ENCODE data around the gene MTHFD1L. TPM values are rescaled to one million over a fixed set of nuclear protein-coding genes. Genes with fewer than 3 reads are reported as not detected.

MTHFD1L gene
- total and polyA plus RNA-seq, 9 of the 15 experiments (the other 6 are each of a cell fraction or from before 2014, with no cell fraction given): 20.9 to 128 (median 61.0) TPM

DNA sequence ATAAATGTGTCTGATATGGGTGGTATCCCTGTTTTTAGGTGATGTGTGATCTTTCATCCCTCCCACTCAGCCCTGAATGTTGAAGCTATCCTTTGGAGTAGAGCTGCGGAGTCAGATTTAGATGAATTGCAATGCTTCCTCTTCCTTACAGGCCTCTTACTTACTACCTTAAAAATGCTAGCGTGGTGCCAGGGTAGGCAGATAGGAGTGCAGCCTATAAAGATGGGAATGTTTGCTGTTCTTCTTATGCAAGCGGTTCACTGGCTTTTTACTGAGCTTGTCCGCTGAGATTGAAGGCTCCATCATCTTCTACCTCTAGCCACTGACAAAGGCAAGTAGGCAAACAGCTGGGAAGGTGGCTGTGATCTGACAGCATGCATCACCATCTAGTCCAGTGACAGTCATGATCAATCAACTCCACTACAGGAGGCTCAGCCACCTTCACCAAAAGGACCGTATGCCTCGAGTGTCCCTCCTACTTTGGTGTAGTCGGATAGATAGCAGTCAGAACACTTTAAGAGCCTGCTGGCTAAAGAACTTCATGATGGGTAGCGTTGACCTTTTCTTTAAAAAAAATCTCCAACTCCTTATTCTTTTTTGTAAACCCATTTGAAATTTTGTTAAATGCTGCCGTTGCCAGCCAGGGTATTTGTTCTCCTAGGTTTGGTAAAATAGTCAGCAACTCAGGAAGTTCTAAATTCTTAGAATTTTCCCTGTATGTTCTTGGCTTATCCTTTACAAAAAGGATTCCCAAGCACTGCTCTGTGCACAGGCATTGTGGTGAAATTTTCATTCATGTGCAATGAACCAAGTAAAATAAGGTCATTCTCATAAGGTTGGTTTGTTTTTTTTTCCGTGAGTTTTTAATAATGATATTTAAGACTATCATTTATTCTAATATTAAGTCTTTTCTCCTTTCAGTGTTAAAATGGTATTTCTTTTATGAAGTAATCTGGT lies 169.6 kb downstream of the MTHFD1L start:
- Histone ChIP-seq H3K79me2 (ENCODE audit: control insufficient read depth, insufficient read depth, low read length) (no peaks in the 10 kb centered on the region), H3K27ac (ENCODE audit: extremely low read depth, low read depth, low read length) (no peak overlapping the region), H3K9me3 (replicated peaks; ENCODE audit: control insufficient read depth, insufficient read depth, low read depth, low read length) (no peaks in the 10 kb centered on the region), H3K4me1 (replicated peaks in 1 of 2; ENCODE audit: control insufficient read depth in 2 of 2, insufficient read depth in 2 of 2, low read length in 2 of 2) (peaks cover 0 to 4% of the 10 kb centered on the region in 2 experiments; a peak in 3 of 5 replicates), H3K27me3 (ENCODE audit: control insufficient read depth in 2 of 2, insufficient read depth in 2 of 2, low read length in 2 of 2) (no peaks in the 10 kb centered on the region), H3K9ac (ENCODE audit: insufficient read depth in 1 of 2, low read depth in 2 of 2, low read length in 2 of 2) (no peak overlapping the region), H4K20me1 (replicated peaks; ENCODE audit: control insufficient read depth, insufficient read depth, low read length) (no peaks in the 10 kb centered on the region), H2AFZ (ENCODE audit: low read depth, low read length) (no peak overlapping the region), H3K9me1 (ENCODE audit: control insufficient read depth, insufficient read depth, low read length) (no peaks in the 10 kb centered on the region), H3K4me3 (no peak overlapping the region), H3K36me3 (ENCODE audit: control insufficient read depth, insufficient read depth, low read length) (peaks cover 60% of the 10 kb centered on the region), H3K4me2 (ENCODE audit: insufficient read depth, low read length) (no peak overlapping the region)
- BruUV-seq (replicated peaks): no TSS peak
- 94% methylated on average over 8 of the region's 10 CpGs for WGBS (ENCODE audit: insufficient coverage, low coverage, missing lambda C conversion rate)
- no peak for ATAC-seq
- FAIRE-seq: no peak
- ChIA-PET POLR2A (no interaction called here), CTCF (ENCODE audit: low intra/inter-chr PET ratio) (no interaction called here)
- DNase-seq (ENCODE audit: extremely low read depth in 1 of 4, low spot score in 3 of 4): no peak
- intact Hi-C loops (cut with micrococcal nuclease) (no loop called here), in situ Hi-C loops (cut with MboI) (no loop called here)
- TF ChIP-seq HNRNPLL (IDR thresholded peaks at IDR 0.05; ENCODE audit: low read depth, low read length, poor library complexity, severe bottlenecking): no peak
- TF ChIP-seq NFIX (CRISPR knock-in tag; IDR thresholded peaks at IDR 0.05; ENCODE audit: low read depth): no peak
- TF ChIP-seq, protein P1, sequence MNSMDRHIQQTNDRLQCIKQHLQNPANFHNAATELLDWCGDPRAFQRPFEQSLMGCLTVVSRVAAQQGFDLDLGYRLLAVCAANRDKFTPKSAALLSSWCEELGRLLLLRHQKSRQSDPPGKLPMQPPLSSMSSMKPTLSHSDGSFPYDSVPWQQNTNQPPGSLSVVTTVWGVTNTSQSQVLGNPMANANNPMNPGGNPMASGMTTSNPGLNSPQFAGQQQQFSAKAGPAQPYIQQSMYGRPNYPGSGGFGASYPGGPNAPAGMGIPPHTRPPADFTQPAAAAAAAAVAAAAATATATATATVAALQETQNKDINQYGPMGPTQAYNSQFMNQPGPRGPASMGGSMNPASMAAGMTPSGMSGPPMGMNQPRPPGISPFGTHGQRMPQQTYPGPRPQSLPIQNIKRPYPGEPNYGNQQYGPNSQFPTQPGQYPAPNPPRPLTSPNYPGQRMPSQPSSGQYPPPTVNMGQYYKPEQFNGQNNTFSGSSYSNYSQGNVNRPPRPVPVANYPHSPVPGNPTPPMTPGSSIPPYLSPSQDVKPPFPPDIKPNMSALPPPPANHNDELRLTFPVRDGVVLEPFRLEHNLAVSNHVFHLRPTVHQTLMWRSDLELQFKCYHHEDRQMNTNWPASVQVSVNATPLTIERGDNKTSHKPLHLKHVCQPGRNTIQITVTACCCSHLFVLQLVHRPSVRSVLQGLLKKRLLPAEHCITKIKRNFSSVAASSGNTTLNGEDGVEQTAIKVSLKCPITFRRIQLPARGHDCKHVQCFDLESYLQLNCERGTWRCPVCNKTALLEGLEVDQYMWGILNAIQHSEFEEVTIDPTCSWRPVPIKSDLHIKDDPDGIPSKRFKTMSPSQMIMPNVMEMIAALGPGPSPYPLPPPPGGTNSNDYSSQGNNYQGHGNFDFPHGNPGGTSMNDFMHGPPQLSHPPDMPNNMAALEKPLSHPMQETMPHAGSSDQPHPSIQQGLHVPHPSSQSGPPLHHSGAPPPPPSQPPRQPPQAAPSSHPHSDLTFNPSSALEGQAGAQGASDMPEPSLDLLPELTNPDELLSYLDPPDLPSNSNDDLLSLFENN (IDR thresholded peaks at IDR 0.05; ENCODE audit: low read depth in 2 of 2, low read length in 2 of 2): no peak
- TF ChIP-seq, protein P2, sequence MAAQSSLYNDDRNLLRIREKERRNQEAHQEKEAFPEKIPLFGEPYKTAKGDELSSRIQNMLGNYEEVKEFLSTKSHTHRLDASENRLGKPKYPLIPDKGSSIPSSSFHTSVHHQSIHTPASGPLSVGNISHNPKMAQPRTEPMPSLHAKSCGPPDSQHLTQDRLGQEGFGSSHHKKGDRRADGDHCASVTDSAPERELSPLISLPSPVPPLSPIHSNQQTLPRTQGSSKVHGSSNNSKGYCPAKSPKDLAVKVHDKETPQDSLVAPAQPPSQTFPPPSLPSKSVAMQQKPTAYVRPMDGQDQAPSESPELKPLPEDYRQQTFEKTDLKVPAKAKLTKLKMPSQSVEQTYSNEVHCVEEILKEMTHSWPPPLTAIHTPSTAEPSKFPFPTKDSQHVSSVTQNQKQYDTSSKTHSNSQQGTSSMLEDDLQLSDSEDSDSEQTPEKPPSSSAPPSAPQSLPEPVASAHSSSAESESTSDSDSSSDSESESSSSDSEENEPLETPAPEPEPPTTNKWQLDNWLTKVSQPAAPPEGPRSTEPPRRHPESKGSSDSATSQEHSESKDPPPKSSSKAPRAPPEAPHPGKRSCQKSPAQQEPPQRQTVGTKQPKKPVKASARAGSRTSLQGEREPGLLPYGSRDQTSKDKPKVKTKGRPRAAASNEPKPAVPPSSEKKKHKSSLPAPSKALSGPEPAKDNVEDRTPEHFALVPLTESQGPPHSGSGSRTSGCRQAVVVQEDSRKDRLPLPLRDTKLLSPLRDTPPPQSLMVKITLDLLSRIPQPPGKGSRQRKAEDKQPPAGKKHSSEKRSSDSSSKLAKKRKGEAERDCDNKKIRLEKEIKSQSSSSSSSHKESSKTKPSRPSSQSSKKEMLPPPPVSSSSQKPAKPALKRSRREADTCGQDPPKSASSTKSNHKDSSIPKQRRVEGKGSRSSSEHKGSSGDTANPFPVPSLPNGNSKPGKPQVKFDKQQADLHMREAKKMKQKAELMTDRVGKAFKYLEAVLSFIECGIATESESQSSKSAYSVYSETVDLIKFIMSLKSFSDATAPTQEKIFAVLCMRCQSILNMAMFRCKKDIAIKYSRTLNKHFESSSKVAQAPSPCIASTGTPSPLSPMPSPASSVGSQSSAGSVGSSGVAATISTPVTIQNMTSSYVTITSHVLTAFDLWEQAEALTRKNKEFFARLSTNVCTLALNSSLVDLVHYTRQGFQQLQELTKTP (IDR thresholded peaks at IDR 0.05; ENCODE audit: low read depth in 1 of 2, partially characterized antibody in 2 of 2): no peak
- no peak for TF ChIP-seq HEY1 (CRISPR knock-in tag; IDR thresholded peaks at IDR 0.05; ENCODE audit: borderline replicate concordance)
- no peak for TF ChIP-seq NRF1 (conservative IDR thresholded peaks at IDR 0.05 in 1 of 2, IDR thresholded peaks at IDR 0.05 in 1 of 2)
- TF ChIP-seq ZNF436 (CRISPR knock-in tag; IDR thresholded peaks at IDR 0.05): no peak
- TF ChIP-seq ZNF57 (CRISPR knock-in tag; IDR thresholded peaks at IDR 0.05): no peak
- TF ChIP-seq, protein P3, sequence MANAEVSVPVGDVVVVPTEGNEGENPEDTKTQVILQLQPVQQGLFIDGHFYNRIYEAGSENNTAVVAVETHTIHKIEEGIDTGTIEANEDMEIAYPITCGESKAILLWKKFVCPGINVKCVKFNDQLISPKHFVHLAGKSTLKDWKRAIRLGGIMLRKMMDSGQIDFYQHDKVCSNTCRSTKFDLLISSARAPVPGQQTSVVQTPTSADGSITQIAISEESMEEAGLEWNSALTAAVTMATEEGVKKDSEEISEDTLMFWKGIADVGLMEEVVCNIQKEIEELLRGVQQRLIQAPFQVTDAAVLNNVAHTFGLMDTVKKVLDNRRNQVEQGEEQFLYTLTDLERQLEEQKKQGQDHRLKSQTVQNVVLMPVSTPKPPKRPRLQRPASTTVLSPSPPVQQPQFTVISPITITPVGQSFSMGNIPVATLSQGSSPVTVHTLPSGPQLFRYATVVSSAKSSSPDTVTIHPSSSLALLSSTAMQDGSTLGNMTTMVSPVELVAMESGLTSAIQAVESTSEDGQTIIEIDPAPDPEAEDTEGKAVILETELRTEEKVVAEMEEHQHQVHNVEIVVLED (CRISPR knock-in tag; IDR thresholded peaks at IDR 0.05): no peak
- TF ChIP-seq SAFB2 (IDR thresholded peaks at IDR 0.05; ENCODE audit: borderline replicate concordance, low read depth, low read length, severe bottlenecking): no peak
- no peak for TF ChIP-seq ZKSCAN1 (IDR thresholded peaks at IDR 0.05; ENCODE audit: low read depth, low read length)

Data from K562 (cell line).